Central memory CD8-positive, alpha-beta T cell (primary cell): Measurements from ENCODE around the gene SPPL3.
A peak's percentile ranks its signal among the peaks of the same experiment; 100 is the strongest.
"Not testable (repeated sequence)": the region's sequence is repeated elsewhere in the genome, so short reads cannot be mapped to it uniquely, and the experiment has no call there.

Experiments used
- ATAC-seq: fragments of 150-1000 bp; cut with Tn5 transposase; replicated peaks from 2 replicates; pipeline ENCODE4 v1.10.0; 2022; ENCODE audit warnings: mild to moderate bottlenecking, moderate FRiP score, moderate number of reproducible peaks; ENCODE audit not compliant: poor library complexity, severe bottlenecking; ENCODE audit errors: extremely low read depth
- DNase-seq, 2 donors: peaks; one replicate each; pipeline ENCODE4 v3.0.0; 2021; ENCODE audit warnings: low spot score in 2 of 2
- H3K27ac Mint-ChIP-seq: one replicate; pipeline ENCODE4 v1.8.0; 2022; ENCODE audit warnings: low read depth, mild to moderate bottlenecking, moderate library complexity, mixed read lengths
- H3K27me3 Mint-ChIP-seq: one replicate; pipeline ENCODE4 v1.8.0; 2022; ENCODE audit warnings: mixed read lengths
- H3K36me3 Mint-ChIP-seq: one replicate; pipeline ENCODE4 v1.8.0; 2022; ENCODE audit warnings: mild to moderate bottlenecking, moderate library complexity, mixed read lengths; ENCODE audit not compliant: insufficient read depth
- H3K4me1 Mint-ChIP-seq: one replicate; pipeline ENCODE4 v1.8.0; 2022; ENCODE audit warnings: mixed read lengths
- H3K4me3 Mint-ChIP-seq: one replicate; pipeline ENCODE4 v1.8.0; 2022; ENCODE audit warnings: mild to moderate bottlenecking, moderate library complexity, mixed read lengths
- H3K9me3 Mint-ChIP-seq: one replicate; pipeline ENCODE4 v1.8.0; 2022; ENCODE audit warnings: mixed read lengths

The SPPL3 gene

DNA sequence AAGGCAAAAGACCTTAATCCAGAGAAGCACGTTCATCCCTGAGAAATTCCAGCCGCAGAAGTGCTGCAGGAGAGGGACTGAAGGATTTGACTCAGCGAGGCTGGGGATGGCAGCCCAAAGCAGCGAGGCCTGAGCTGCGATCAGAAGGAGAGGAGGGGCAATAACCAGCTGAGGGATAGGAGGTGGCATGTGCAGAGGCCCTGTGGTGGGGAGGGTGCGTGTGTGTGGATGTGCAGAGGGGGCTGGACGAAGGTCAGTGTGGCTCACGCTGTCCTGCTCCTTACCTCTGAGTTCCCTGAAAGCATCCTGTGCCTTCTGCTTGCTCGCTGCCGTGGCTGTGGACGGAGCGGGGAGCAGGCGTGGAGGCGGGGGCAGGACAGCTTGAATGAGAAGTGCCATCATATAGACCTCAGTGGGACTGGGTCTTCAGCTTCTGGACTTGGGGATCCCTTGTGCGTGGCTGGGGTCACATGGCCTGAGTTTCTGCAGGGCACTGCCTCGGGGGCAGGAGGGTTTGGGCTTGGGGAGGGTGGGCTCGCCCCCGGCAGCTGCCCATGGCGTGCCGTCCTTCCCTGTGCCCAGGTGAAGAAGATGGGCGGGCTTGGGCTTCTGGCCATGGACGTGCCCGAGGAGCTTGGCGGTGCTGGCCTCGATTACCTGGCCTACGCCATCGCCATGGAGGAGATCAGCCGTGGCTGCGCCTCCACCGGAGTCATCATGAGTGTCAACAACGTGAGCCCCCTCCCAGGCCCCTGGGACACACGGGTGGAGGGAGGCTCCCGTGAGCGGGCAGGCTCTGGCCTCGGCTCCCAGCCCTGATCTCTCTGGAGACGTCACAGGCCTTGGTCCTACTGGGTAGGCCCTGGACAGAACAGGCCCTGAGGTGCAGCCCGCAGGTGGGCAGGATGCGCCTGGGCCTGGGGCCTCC lies 167.5 kb downstream of the SPPL3 start:
- no peaks in the 10 kb centered on the region for H3K27me3 Mint-ChIP-seq
- DNase-seq (no peak), ATAC-seq (no peak)
- H3K9me3 Mint-ChIP-seq = no peaks in the 10 kb centered on the region
- peaks cover 5% of the 10 kb centered on the region for H3K4me1 Mint-ChIP-seq
- no peak overlapping the region for H3K4me3 Mint-ChIP-seq
- H3K36me3 Mint-ChIP-seq = peaks cover 3% of the 10 kb centered on the region
- peak overlapping the region; percentile 80 for H3K27ac Mint-ChIP-seq

- H3K27ac Mint-ChIP-seq = no peak overlapping the region
- peaks cover 7% of the 10 kb centered on the region for H3K36me3 Mint-ChIP-seq
- H3K4me1 Mint-ChIP-seq = peaks cover 5% of the 10 kb centered on the region
- DNase-seq (no peak), ATAC-seq (no peak)
- no peaks in the 10 kb centered on the region for H3K9me3 Mint-ChIP-seq
- no peaks in the 10 kb centered on the region for H3K27me3 Mint-ChIP-seq
- no peak overlapping the region for H3K4me3 Mint-ChIP-seq
These were observed 169.0 kb downstream of the SPPL3 start for GRCh38 chr12:120735181-120735580.

DNA sequence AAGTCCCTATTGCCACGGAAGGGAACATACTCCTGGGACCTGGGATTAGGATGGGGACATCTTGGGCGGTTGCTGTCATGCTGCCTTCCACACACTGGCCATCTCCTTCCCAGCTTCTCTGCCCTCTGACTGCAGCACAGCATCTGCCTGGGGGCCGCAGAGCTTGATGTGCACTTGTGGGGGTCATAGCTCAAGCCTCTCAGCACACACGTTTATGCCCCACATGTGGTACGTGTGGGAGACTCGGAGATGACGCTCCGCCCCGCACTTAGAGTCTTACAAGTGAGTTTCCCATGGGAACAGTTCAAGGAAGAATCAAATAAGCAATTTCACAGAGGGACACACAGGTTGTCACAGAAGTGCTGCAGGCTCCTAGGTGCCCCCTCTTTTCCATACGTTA lies 169.9 kb downstream of the SPPL3 start:
- Mint-ChIP-seq H3K27ac (no peak overlapping the region), H3K4me1 (peaks cover 5% of the 10 kb centered on the region), H3K36me3 (peaks cover 8% of the 10 kb centered on the region), H3K9me3 (no peaks in the 10 kb centered on the region), H3K27me3 (no peaks in the 10 kb centered on the region), H3K4me3 (no peak overlapping the region)
- DNase-seq (no peak), ATAC-seq (no peak)

- Mint-ChIP-seq H3K27me3 (no peaks in the 10 kb centered on the region), H3K4me1 (peaks cover 5% of the 10 kb centered on the region), H3K9me3 (no peaks in the 10 kb centered on the region), H3K27ac (no peak overlapping the region), H3K36me3 (peaks cover 12% of the 10 kb centered on the region), H3K4me3 (no peak overlapping the region)
- no peak for ATAC-seq
- no peak for DNase-seq
These were observed 170.6 kb downstream of the SPPL3 start for GRCh38 chr12:120733574-120733973.

DNA sequence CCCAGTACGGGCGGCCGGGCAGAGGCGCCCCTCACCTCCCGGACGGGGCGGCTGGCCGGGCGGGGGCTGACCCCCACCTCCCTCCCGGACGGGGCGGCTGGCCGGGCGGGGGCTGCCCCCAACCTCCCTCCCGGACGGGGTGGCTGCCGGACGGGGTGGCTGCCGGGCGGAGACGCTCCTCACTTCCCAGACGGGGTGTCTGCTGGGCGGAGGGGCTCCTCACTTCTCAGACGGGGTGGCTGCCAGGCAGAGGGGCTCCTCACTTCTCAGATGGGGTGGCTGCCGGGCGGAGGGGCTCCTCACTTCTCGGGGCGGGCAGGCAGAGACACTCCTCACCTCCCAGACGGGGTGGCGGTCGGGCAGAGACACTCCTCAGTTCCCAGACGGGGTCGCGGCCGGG lies 172.0 kb downstream of the SPPL3 start:
- not testable (repeated sequence) for DNase-seq, H3K27me3 Mint-ChIP-seq, H3K4me1 Mint-ChIP-seq, ATAC-seq, H3K4me3 Mint-ChIP-seq, H3K9me3 Mint-ChIP-seq, H3K27ac Mint-ChIP-seq
- peaks cover 13% of the 10 kb centered on the region for H3K36me3 Mint-ChIP-seq

DNA sequence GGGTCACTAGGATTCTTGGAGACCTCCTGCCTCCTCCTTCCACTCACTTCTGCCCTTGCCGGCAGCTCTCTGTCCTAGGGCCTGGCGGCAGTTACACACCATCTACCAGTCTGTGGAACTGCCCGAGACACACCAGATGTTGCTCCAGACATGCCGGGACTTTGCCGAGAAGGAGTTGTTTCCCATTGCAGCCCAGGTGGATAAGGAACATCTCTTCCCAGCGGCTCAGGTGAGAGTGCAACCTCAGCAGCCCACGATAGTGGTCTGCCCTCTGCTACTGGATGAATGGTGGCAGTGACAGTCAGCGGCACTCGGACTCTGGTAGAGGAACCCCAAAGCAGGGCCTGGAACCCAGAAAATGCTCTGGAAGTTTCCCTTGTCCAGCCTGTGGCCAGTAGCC lies 177.2 kb downstream of the SPPL3 start:
- Mint-ChIP-seq H3K4me3 (peak overlapping the region; percentile 88), H3K36me3 (peaks cover 13% of the 10 kb centered on the region), H3K9me3 (no peaks in the 10 kb centered on the region), H3K27me3 (no peaks in the 10 kb centered on the region), H3K27ac (no peak overlapping the region), H3K4me1 (peaks cover 16% of the 10 kb centered on the region)
- DNase-seq = no peak
- no peak for ATAC-seq

DNA sequence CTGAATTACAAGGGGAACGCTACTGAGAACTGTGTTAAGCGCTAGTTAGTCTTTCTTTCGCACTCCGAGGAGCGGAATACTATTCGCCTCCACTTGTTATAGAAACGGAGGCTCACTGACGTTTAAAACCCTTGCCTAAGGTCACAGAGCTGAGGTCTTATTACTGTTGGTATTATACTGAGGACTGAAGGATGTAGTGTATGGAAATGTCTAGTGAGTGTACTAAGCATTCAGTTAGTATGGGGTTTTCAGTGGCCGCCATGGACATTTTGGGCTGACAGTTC lies 177.7 kb downstream of the SPPL3 start:
- DNase-seq (no peak), ATAC-seq (no peak)
- Mint-ChIP-seq H3K9me3 (no peaks in the 10 kb centered on the region), H3K27me3 (no peaks in the 10 kb centered on the region), H3K27ac (peak overlapping the region; percentile 85), H3K4me3 (peak overlapping the region; percentile 88), H3K36me3 (peaks cover 12% of the 10 kb centered on the region), H3K4me1 (peaks cover 16% of the 10 kb centered on the region)

DNA sequence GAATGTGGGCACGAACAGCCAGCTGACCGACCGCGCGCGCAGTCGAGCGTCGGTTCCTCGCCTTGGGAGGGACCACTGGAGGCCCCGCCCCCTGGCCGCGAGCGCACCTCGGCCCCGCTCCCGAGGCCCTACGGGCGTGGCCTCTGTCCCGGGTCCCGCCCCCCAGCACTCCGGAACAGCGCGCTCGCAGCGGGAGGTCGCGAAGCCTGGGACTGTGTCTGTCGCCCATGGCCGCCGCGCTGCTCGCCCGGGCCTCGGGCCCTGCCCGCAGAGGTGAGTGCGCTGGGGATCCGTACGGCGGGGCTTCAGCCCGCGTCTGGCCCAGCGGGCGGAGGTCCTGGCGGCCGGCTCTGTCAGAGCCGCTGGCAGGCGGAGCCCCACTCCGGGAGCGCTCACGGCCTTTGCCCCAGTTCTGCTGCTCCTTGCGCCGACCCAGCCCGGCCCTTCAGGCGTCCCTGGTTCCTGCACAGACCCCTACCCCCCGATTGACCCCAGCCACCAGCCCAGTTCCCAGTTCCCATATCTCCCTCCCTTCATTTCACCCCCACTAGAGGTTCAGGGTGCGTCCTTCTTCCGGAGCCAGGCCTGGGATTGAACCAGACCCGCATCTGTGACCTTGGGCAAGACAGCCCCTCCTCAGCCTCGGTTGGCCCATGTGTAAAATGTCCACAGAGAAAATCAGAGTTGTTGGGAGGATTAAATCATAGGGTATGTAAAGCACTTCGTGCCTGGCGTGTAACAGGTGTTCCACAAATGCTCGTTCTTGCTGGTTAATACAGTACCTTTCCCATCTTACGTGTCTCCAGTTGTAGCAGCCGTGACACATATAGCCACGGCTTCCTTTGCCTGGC lies 178.3 kb downstream of the SPPL3 start, which contains the start of gene ACADS:
ACADS (plus strand) TSS at position 168 of the 851 bp plus-strand sequence; CDS start at position 228, 60 bp downstream.
- ATAC-seq (peak; percentile 100), DNase-seq (peak; percentile 74 to 84)
- Mint-ChIP-seq H3K27me3 (no peaks in the 10 kb centered on the region), H3K27ac (peak within 1 kb of the TSS; percentile 85), H3K36me3 (peaks cover 14% of the 10 kb centered on the region), H3K4me3 (peak within 1 kb of the TSS; percentile 88), H3K9me3 (no peaks in the 10 kb centered on the region), H3K4me1 (peaks cover 16% of the 10 kb centered on the region)

DNA sequence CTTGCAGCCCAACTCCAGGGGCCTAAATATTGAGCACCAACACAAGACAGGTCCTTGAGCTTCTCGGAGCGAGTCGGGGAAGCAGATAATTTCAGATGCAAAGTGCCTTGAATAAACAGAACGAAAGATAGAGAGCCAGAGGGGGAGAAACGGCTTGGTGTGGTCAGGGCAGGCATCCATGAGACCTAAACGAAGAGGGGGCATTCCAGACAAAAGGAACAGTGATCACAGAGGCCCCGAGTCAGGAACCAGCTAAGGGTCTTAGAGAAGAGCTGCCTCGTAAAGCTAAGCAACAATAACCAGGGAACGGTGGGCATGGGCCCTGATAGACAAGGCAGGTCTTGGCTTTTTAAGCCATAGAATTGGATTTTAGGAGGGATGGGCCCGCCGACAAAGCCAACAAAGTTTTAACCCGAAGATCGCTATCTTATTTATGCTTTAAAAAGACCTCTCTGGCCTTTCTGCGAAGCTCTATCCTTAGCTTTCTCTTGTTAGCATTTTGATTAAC lies 179.0 kb downstream of the SPPL3 start:
- peak overlapping the region; percentile 88 for H3K4me3 Mint-ChIP-seq
- peaks cover 11% of the 10 kb centered on the region for H3K36me3 Mint-ChIP-seq
- ATAC-seq (no peak), DNase-seq (no peak)
- H3K27me3 Mint-ChIP-seq = no peaks in the 10 kb centered on the region
- H3K27ac Mint-ChIP-seq = no peak overlapping the region
- no peaks in the 10 kb centered on the region for H3K9me3 Mint-ChIP-seq
- H3K4me1 Mint-ChIP-seq = peaks cover 16% of the 10 kb centered on the region

DNA sequence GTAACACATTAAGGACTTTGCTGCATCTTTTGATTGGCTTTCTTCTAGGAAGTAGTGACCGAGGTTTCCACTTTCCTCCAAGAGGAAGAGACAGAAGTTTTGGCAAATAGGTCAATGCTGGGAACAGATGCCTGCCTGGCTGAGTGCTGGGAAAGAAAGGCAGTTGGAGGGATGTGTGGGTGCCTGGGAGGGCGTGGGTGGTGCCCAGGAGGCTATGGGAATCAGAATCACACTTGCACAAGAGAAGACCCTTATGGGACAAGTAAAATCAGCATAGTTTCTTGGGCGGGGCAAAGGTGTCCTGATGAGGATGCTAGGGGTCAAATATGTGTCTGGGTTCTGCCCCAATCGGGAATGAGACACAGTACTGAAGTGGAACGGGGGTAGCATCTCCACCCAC lies 179.4 kb downstream of the SPPL3 start:
- H3K27me3 Mint-ChIP-seq = no peaks in the 10 kb centered on the region
- no peak overlapping the region for H3K27ac Mint-ChIP-seq
- peaks cover 11% of the 10 kb centered on the region for H3K36me3 Mint-ChIP-seq
- DNase-seq = no peak
- H3K9me3 Mint-ChIP-seq = no peaks in the 10 kb centered on the region
- ATAC-seq = no peak
- H3K4me1 Mint-ChIP-seq = peaks cover 16% of the 10 kb centered on the region
- H3K4me3 Mint-ChIP-seq = peak overlapping the region; percentile 88

GRCh38 chr12:120722784-120723183 lies 181.4 kb downstream of the SPPL3 start:
- H3K4me3 Mint-ChIP-seq = no peak overlapping the region

GRCh38 chr12:120721866-120722265 lies 182.3 kb downstream of the SPPL3 start:
- Mint-ChIP-seq H3K4me1 (peaks cover 22% of the 10 kb centered on the region), H3K36me3 (peaks cover 19% of the 10 kb centered on the region), H3K27me3 (no peaks in the 10 kb centered on the region), H3K27ac (no peak overlapping the region), H3K4me3 (no peak overlapping the region), H3K9me3 (no peaks in the 10 kb centered on the region)
- DNase-seq = no peak
- no peak for ATAC-seq

More at GRCh38 chr12:120722784-120723183, 181.4 kb downstream of the SPPL3 start:
- Mint-ChIP-seq H3K27ac (no peak overlapping the region), H3K27me3 (no peaks in the 10 kb centered on the region), H3K36me3 (peaks cover 14% of the 10 kb centered on the region), H3K9me3 (no peaks in the 10 kb centered on the region), H3K4me1 (peaks cover 22% of the 10 kb centered on the region)
- ATAC-seq (no peak), DNase-seq (no peak)
